ENCODE results near the gene TXNDC11. TPM values are rescaled to one million over a fixed set of nuclear protein-coding genes. Genes with fewer than 3 reads are reported as not detected.

TXNDC11 gene
- total RNA-seq, 1 donor from 2014 or later = 36.1 TPM

DNA sequence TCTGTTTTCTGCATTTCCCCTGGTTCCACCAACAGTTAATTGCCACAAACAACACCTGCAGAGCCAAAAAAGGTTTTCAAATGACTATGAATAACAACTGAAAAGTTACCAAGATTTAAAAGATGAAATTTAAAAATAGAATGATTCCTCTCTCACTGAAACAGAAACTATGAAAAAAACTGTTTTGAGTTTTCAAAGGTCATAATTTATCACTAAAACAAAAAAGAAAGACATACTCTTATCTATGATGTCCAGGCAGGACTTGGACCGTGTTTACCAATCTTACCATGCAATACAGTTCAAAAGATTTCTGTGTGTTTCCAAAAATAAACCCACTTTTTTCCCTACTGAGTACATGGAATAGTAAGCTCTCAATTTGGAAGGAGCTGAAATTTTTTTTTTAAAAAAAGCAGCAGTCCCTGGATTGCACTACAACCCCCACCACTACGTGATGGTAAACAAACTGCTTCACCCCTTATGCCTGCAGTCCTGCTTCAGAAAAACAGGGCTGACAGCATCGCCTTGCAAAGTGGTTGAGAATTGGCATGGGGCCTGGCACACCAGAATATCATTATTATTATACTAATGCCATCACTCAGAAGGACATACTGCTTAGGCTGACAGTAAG is 8.5 kb downstream of the TXNDC11 start:
- Histone ChIP-seq H3K36me3 (ENCODE audit: control insufficient read depth, insufficient read depth, low read length) (peaks cover 3% of the 10 kb centered on the region), H3K27me3 (ENCODE audit: control insufficient read depth, insufficient read depth, low read length) (no peaks in the 10 kb centered on the region), H3K4me3 (ENCODE audit: low read depth, low read length) (no peak overlapping the region)
- DNase-seq (ENCODE audit: low read depth) = no peak
- TF ChIP-seq, protein P1, sequence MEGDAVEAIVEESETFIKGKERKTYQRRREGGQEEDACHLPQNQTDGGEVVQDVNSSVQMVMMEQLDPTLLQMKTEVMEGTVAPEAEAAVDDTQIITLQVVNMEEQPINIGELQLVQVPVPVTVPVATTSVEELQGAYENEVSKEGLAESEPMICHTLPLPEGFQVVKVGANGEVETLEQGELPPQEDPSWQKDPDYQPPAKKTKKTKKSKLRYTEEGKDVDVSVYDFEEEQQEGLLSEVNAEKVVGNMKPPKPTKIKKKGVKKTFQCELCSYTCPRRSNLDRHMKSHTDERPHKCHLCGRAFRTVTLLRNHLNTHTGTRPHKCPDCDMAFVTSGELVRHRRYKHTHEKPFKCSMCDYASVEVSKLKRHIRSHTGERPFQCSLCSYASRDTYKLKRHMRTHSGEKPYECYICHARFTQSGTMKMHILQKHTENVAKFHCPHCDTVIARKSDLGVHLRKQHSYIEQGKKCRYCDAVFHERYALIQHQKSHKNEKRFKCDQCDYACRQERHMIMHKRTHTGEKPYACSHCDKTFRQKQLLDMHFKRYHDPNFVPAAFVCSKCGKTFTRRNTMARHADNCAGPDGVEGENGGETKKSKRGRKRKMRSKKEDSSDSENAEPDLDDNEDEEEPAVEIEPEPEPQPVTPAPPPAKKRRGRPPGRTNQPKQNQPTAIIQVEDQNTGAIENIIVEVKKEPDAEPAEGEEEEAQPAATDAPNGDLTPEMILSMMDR (IDR thresholded peaks at IDR 0.05; ENCODE audit: insufficient read depth, low read length, poor library complexity, severe bottlenecking) = no peak

GRCh38 chr16:11731222-11731621 is 11.4 kb downstream of the TXNDC11 start:
- peaks cover 1% of the 10 kb centered on the region for H3K36me3 ChIP-seq (ENCODE audit: control insufficient read depth, insufficient read depth, low read length)
- H3K4me3 ChIP-seq (ENCODE audit: low read depth, low read length) = no peak overlapping the region
- TF ChIP-seq, protein P1 (IDR thresholded peaks at IDR 0.05; ENCODE audit: insufficient read depth, low read length, poor library complexity, severe bottlenecking) = no peak
- H3K27me3 ChIP-seq (ENCODE audit: control insufficient read depth, insufficient read depth, low read length) = no peaks in the 10 kb centered on the region
- DNase-seq (ENCODE audit: low read depth) = no peak

DNA sequence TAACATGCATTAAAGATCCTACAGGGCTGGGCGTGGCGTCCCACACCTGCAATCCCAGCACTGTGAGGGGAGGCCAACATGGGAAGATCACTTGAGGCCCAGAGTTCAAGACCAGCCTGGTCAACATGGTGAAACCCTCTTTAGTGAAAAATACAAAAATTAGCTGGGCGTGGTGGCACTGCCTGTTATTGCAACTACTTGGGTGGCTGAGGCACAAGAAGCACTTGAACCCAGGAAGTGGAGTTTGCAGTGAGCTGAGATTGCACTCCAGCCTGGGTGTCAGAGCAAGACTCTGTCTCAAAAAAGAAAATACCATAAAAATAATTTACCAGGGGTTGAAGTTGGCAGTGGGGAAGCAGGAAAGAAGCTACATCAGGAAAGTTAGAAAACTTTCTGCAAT is 12.9 kb downstream of the TXNDC11 start:
- DNase-seq (ENCODE audit: low read depth) = no peak
- TF ChIP-seq, protein P1 (IDR thresholded peaks at IDR 0.05; ENCODE audit: insufficient read depth, low read length, poor library complexity, severe bottlenecking) = no peak
- no peak overlapping the region for H3K4me3 ChIP-seq (ENCODE audit: low read depth, low read length)
- no peaks in the 10 kb centered on the region for H3K27me3 ChIP-seq (ENCODE audit: control insufficient read depth, insufficient read depth, low read length)
- H3K36me3 ChIP-seq (ENCODE audit: control insufficient read depth, insufficient read depth, low read length) = peaks cover 1% of the 10 kb centered on the region

GRCh38 chr16:11727796-11728543 is 14.7 kb downstream of the TXNDC11 start:
- no peaks in the 10 kb centered on the region for H3K36me3 ChIP-seq (ENCODE audit: control insufficient read depth, insufficient read depth, low read length)
- no peak for DNase-seq (ENCODE audit: low read depth)
- TF ChIP-seq, protein P1 (IDR thresholded peaks at IDR 0.05; ENCODE audit: insufficient read depth, low read length, poor library complexity, severe bottlenecking) = no peak

DNA sequence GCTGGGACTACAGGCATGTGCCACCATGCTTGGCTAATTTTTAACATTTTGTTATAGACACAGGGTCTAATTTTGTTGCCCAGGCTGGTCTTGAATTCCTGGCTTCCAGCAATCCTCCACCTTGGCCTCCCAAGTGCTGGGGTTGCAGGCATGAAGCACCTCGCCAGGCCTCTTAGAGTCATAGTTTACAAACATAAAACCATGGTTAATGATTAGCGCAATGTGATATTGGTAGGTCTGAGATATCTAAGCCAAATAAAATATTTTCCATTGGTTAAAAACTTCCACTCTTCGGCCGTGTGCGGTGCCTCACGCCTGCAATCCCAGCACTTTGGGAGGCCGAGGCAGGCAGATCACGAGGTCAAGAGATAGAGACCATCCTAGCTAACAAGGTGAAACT is 16.6 kb downstream of the TXNDC11 start:
- H3K4me3 ChIP-seq (ENCODE audit: low read depth, low read length) = no peak overlapping the region
- DNase-seq (ENCODE audit: low read depth) = no peak
- no peaks in the 10 kb centered on the region for H3K36me3 ChIP-seq (ENCODE audit: control insufficient read depth, insufficient read depth, low read length)
- no peaks in the 10 kb centered on the region for H3K27me3 ChIP-seq (ENCODE audit: control insufficient read depth, insufficient read depth, low read length)
- TF ChIP-seq, protein P1 (IDR thresholded peaks at IDR 0.05; ENCODE audit: insufficient read depth, low read length, poor library complexity, severe bottlenecking) = no peak

More at GRCh38 chr16:11727796-11728543, 14.7 kb downstream of the TXNDC11 start:
- H3K27me3 ChIP-seq (ENCODE audit: control insufficient read depth, insufficient read depth, low read length) = no peaks in the 10 kb centered on the region
- no peak overlapping the region for H3K4me3 ChIP-seq (ENCODE audit: low read depth, low read length)
